Natural killer cell (primary cell): ENCODE measurements around the gene TBC1D23. TPM values are rescaled to one million over a fixed set of nuclear protein-coding genes. Genes with fewer than 3 reads are reported as not detected.
"Not testable (repeated sequence)": the region's sequence is repeated elsewhere in the genome, so short reads cannot be mapped to it uniquely, and the experiment has no call there.

Experiments used
- ATAC-seq, 3 donors: fragments of 150-1000 bp in 2 of 3; fragments of 200-7000 bp in 1 of 3; cut with Tn5 transposase; 1 replicate in 1 of 3; 2 replicates in 2 of 3; pipeline ENCODE4 v1.10.0; 2021; ENCODE audit warnings: mild to moderate bottlenecking in 2 of 3, moderate library complexity in 2 of 3
- DNase-seq, 2 donors: peaks; one replicate each; pipeline versions ENCODE4 v3.0.0 to v3.0.0-alpha.2; 2013 to 2021; ENCODE audit warnings: mixed read lengths in 1 of 2
- H3K27ac ChIP-seq: one replicate; pipeline ENCODE4 v1.5.1; 2013; ENCODE audit warnings: mild to moderate bottlenecking, low read length
- H3K27me3 ChIP-seq: one replicate; pipeline ENCODE4 v1.6.1; 2013; ENCODE audit warnings: low read length; ENCODE audit not compliant: control insufficient read depth, insufficient read depth
- H3K36me3 ChIP-seq: one replicate; pipeline ENCODE4 v1.6.1; 2013; ENCODE audit warnings: low read length; ENCODE audit not compliant: control insufficient read depth, insufficient read depth
- H3K4me1 ChIP-seq: one replicate; pipeline ENCODE4 v1.6.1; 2013; ENCODE audit warnings: low read length; ENCODE audit not compliant: control insufficient read depth, insufficient read depth
- H3K4me3 ChIP-seq: one replicate; pipeline ENCODE4 v1.5.1; 2013; ENCODE audit warnings: low read length
- H3K9me3 ChIP-seq: one replicate; pipeline ENCODE4 v1.6.1; 2013; ENCODE audit warnings: low read length; ENCODE audit not compliant: control insufficient read depth, insufficient read depth
- H3K27ac Mint-ChIP-seq, 2 donors: one replicate each; pipeline ENCODE4 v1.8.0; 2022; ENCODE audit warnings: mild to moderate bottlenecking in 2 of 2, mixed read lengths in 2 of 2, moderate library complexity in 1 of 2
- H3K27me3 Mint-ChIP-seq, 2 donors: one replicate each; pipeline ENCODE4 v1.8.0; 2022; ENCODE audit warnings: low read depth in 2 of 2, mixed read lengths in 2 of 2
- H3K36me3 Mint-ChIP-seq: one replicate; pipeline ENCODE4 v1.8.0; 2022; ENCODE audit warnings: mixed read lengths
- H3K4me1 Mint-ChIP-seq, 2 donors: one replicate each; pipeline ENCODE4 v1.8.0; 2022; ENCODE audit warnings: mixed read lengths in 2 of 2
- H3K4me3 Mint-ChIP-seq: one replicate; pipeline ENCODE4 v1.8.0; 2022; ENCODE audit warnings: mild to moderate bottlenecking, moderate library complexity, mixed read lengths
- H3K9me3 Mint-ChIP-seq, 2 donors: one replicate each; pipeline ENCODE4 v1.8.0; 2022; ENCODE audit warnings: mixed read lengths in 2 of 2
- WGBS: methylation state at CpG from one replicate; pipeline ENCODE4 v1.1.7; 2013; ENCODE audit warnings: missing lambda C conversion rate; ENCODE audit not compliant: insufficient coverage; 5-methylcytosine and 5-hydroxymethylcytosine counted together
- intact Hi-C: fragments of 100-400 bp; cut with micrococcal nuclease; formaldehyde crosslinking; loops from one replicate; pipeline ENCODE4 v1.14.2; 2022
- total RNA-seq, 4 donors: library from RNA; stranded (reverse); fragments of 120-200 nt in 1 of 4; gene quantifications; one replicate each; pipeline versions ENCODE4 v1.2.3 to v1.2.4, GENCODE V29; 2013 to 2022
- TF ChIP-seq, protein P1 (sequence below): fragments of 200-600 bp; IDR thresholded peaks from one replicate; pipeline ENCODE4 v1.8.0; 2022; ENCODE audit warnings: antibody characterized with exemption

The TBC1D23 gene
- total RNA-seq, 3 donors from 2014 or later (not counting 1 experiment from before 2014, with no cell fraction given) = 38.8 to 50.3 (median 45.4) TPM

DNA sequence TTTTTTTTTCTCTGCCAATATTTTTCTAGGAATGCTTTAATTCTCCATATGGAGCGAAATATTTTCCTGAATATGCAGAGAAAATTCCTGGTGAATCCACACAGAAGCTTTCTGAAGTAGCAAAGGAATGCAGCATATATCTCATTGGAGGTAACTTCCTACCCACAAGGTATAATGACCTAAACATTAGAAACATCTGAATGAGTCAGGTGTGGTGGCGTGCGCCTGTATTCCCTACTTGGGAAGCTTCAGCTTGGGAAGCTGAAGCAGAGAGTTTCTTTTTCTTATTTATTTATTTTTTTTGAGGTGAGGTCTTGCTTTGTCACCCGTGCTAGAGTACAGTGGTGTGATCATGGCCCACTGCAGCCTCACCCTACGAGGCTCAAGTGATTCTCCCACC is 79.0 kb downstream of the TBC1D23 start:
- Mint-ChIP-seq H3K36me3 (peaks cover 22% of the 10 kb centered on the region), H3K27ac (no peak overlapping the region), H3K4me1 (peaks cover 8 to 22% of the 10 kb centered on the region in 2 donors), H3K9me3 (no peaks in the 10 kb centered on the region), H3K4me3 (no peak overlapping the region), H3K27me3 (no peaks in the 10 kb centered on the region)
- H3K36me3 ChIP-seq = peaks cover 24% of the 10 kb centered on the region
- H3K4me1 ChIP-seq = peaks cover 12% of the 10 kb centered on the region
- no peak overlapping the region for H3K4me3 ChIP-seq
- TF ChIP-seq, protein P1, sequence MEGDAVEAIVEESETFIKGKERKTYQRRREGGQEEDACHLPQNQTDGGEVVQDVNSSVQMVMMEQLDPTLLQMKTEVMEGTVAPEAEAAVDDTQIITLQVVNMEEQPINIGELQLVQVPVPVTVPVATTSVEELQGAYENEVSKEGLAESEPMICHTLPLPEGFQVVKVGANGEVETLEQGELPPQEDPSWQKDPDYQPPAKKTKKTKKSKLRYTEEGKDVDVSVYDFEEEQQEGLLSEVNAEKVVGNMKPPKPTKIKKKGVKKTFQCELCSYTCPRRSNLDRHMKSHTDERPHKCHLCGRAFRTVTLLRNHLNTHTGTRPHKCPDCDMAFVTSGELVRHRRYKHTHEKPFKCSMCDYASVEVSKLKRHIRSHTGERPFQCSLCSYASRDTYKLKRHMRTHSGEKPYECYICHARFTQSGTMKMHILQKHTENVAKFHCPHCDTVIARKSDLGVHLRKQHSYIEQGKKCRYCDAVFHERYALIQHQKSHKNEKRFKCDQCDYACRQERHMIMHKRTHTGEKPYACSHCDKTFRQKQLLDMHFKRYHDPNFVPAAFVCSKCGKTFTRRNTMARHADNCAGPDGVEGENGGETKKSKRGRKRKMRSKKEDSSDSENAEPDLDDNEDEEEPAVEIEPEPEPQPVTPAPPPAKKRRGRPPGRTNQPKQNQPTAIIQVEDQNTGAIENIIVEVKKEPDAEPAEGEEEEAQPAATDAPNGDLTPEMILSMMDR = no peak
- no peak for ATAC-seq
- DNase-seq = no peak
- 96% methylated on average over 3 of the region's 5 CpGs for WGBS
- H3K9me3 ChIP-seq = no peaks in the 10 kb centered on the region
- intact Hi-C loops = no loop called here
- H3K27me3 ChIP-seq = no peaks in the 10 kb centered on the region
- H3K27ac ChIP-seq = no peak overlapping the region

DNA sequence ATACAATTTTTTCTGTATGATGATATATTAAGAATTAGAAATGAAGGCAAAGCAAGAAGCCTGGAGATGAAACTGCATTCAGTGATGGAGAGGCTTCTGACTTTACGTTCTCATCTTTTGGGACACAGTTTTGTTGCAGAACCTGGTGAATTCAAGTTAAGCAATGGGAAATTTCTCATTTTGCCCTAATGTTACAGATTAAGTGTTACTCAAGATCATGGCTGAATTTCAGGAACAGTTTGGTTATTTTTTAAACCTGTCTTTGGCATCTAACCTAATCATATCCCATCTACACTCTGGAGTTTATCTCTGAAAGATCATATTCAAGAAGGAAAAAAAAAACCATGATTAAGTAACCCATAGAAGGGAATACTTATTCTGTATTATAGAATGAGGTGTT is 79.7 kb downstream of the TBC1D23 start:
- ATAC-seq = no peak
- H3K9me3 Mint-ChIP-seq = no peaks in the 10 kb centered on the region
- no peaks in the 10 kb centered on the region for H3K27me3 Mint-ChIP-seq
- TF ChIP-seq, protein P1 = no peak
- H3K27me3 ChIP-seq = no peaks in the 10 kb centered on the region
- no peak overlapping the region for H3K4me3 Mint-ChIP-seq
- WGBS = 92% methylated on average over 1 of the region's 1 CpG
- peaks cover 29% of the 10 kb centered on the region for H3K36me3 ChIP-seq
- intact Hi-C loops = no loop called here
- H3K27ac Mint-ChIP-seq = no peak overlapping the region
- no peak overlapping the region for H3K27ac ChIP-seq
- peaks cover 1 to 16% of the 10 kb centered on the region in 2 donors for H3K4me1 Mint-ChIP-seq
- DNase-seq = no peak
- H3K36me3 Mint-ChIP-seq = peaks cover 22% of the 10 kb centered on the region
- H3K4me1 ChIP-seq = peaks cover 5% of the 10 kb centered on the region
- H3K4me3 ChIP-seq = no peak overlapping the region
- no peaks in the 10 kb centered on the region for H3K9me3 ChIP-seq

DNA sequence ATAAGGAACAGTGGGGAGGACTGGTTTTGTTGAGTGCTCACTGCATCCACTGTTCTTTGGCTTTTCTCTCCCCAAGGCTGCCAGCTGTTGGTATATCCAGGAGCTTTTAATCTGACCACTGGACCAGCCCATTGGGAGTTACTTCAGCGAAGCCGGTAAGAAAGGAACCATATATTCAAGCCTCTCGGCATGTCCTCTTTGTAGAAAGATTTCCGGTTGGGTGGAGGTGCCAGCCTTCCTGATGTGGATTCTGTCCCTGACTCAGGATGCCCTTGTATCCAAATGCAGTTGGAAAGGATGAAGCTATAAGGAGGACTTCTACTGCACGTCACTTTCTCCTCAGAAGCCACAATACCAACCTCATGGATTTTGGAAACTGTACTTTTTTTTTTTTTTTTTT is 87.9 kb downstream of the TBC1D23 start:
- Mint-ChIP-seq H3K36me3 (peaks cover 19% of the 10 kb centered on the region), H3K4me3 (no peak overlapping the region), H3K27ac (no peak overlapping the region), H3K9me3 (no peaks in the 10 kb centered on the region), H3K27me3 (no peaks in the 10 kb centered on the region), H3K4me1 (no peaks in the 10 kb centered on the region)
- 96% methylated on average over 4 of the region's 5 CpGs for WGBS
- Histone ChIP-seq H3K36me3 (peaks cover 55% of the 10 kb centered on the region), H3K27me3 (no peaks in the 10 kb centered on the region), H3K27ac (no peak overlapping the region), H3K9me3 (no peaks in the 10 kb centered on the region), H3K4me1 (no peaks in the 10 kb centered on the region), H3K4me3 (no peak overlapping the region)
- DNase-seq (no peak), ATAC-seq (no peak)
- intact Hi-C loops = no loop called here
- TF ChIP-seq, protein P1 = no peak

DNA sequence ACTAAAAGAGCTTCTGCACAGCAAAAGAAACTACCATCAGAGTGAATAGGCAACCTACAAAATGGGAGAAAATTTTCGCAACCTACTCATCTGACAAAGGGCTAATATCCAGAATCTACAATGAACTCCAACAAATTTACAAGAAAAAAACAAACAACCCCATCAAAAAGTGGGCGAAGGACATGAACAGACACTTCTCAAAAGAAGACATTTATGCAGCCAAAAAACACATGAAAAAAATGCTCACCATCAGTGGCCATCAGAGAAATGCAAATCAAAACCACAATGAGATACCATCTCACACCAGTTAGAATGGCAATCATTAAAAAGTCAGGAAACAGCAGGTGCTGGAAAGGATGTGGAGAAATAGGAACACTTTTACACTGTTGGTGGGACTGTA is 91.0 kb downstream of the TBC1D23 start:
- H3K27ac Mint-ChIP-seq, H3K4me1 Mint-ChIP-seq, H3K4me3 Mint-ChIP-seq, H3K4me3 ChIP-seq, H3K27me3 ChIP-seq, intact Hi-C loops, H3K9me3 ChIP-seq, H3K27ac ChIP-seq, H3K9me3 Mint-ChIP-seq, ATAC-seq, H3K27me3 Mint-ChIP-seq, DNase-seq, H3K4me1 ChIP-seq: not testable (repeated sequence)
- H3K36me3 Mint-ChIP-seq = peaks cover 16% of the 10 kb centered on the region
- no CpG with 5 or more reads among the region's 2 CpGs for WGBS
- H3K36me3 ChIP-seq = peaks cover 40% of the 10 kb centered on the region
